Measurements from ENCODE around the gene PLPP4.

Gene PLPP4

DNA sequence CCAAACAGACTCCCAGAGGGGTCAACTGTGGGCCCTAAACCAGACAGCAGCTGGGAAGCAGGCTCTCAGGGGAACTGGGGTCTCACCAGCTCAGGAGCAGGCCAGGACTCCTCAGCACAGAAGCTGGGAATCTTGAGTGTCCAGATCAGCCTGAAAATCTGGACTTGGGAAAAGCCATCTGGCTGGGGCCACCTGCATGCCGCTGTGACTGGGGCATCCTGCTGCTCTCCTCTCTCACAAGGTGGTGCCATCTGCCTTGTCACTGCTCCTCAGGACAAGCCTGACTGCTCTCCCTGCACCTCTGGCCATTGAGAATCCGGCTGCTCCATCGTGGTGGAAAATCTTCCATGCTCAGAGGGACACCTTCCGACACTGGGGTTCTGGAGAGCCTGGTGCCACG lies 141.4 kb downstream of the PLPP4 start:
- no peak overlapping the region for H3K27ac ChIP-seq
- TF ChIP-seq, protein P1, sequence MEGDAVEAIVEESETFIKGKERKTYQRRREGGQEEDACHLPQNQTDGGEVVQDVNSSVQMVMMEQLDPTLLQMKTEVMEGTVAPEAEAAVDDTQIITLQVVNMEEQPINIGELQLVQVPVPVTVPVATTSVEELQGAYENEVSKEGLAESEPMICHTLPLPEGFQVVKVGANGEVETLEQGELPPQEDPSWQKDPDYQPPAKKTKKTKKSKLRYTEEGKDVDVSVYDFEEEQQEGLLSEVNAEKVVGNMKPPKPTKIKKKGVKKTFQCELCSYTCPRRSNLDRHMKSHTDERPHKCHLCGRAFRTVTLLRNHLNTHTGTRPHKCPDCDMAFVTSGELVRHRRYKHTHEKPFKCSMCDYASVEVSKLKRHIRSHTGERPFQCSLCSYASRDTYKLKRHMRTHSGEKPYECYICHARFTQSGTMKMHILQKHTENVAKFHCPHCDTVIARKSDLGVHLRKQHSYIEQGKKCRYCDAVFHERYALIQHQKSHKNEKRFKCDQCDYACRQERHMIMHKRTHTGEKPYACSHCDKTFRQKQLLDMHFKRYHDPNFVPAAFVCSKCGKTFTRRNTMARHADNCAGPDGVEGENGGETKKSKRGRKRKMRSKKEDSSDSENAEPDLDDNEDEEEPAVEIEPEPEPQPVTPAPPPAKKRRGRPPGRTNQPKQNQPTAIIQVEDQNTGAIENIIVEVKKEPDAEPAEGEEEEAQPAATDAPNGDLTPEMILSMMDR (IDR thresholded peaks at IDR 0.05; ENCODE audit: low read depth, low read length, missing control alignments) = no peak
- no peak for DNase-seq
- H3K27me3 ChIP-seq (replicated peaks) = no peaks in the 10 kb centered on the region
- no peaks in the 10 kb centered on the region for H3K36me3 ChIP-seq (replicated peaks)
- H3K4me3 ChIP-seq (ENCODE audit: low read depth, low read length) = no peak overlapping the region
- in situ Hi-C loops (cut with HindIII; ENCODE audit: low pct_ligation_motif_present, low sequenced_read_pairs) = no loop called here

DNA sequence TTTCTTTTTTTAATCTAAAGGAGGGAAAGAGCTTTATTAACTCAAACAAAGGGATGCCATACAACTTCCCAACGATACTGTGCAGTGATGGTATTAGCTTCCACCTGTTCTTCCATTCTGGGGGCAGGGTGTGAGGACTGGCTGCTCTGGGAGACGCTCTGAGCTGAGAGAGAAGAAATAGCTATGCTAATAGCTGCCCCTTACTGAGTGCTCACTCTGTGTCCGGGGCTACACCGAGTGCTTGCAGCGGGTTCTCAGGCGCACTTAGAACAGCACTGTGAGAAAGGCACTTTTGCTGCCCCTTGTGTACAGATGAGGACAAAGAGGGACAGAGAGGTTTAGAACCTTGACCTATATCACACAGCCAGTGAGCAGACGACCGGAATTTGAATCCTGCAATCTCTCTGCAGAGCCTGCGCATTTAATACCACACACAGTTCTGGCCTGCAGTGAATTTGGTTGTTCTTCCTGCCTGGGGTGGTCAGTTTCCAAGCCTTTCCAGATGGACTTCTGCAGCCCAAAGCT lies 142.2 kb downstream of the PLPP4 start:
- TF ChIP-seq, protein P1 (IDR thresholded peaks at IDR 0.05; ENCODE audit: low read depth, low read length, missing control alignments) = no peak
- in situ Hi-C loops (cut with HindIII; ENCODE audit: low pct_ligation_motif_present, low sequenced_read_pairs) = no loop called here
- no peak for DNase-seq
- H3K36me3 ChIP-seq (replicated peaks) = no peaks in the 10 kb centered on the region
- no peak overlapping the region for H3K4me3 ChIP-seq (ENCODE audit: low read depth, low read length)
- no peaks in the 10 kb centered on the region for H3K27me3 ChIP-seq (replicated peaks)
- no peak overlapping the region for H3K27ac ChIP-seq

DNA sequence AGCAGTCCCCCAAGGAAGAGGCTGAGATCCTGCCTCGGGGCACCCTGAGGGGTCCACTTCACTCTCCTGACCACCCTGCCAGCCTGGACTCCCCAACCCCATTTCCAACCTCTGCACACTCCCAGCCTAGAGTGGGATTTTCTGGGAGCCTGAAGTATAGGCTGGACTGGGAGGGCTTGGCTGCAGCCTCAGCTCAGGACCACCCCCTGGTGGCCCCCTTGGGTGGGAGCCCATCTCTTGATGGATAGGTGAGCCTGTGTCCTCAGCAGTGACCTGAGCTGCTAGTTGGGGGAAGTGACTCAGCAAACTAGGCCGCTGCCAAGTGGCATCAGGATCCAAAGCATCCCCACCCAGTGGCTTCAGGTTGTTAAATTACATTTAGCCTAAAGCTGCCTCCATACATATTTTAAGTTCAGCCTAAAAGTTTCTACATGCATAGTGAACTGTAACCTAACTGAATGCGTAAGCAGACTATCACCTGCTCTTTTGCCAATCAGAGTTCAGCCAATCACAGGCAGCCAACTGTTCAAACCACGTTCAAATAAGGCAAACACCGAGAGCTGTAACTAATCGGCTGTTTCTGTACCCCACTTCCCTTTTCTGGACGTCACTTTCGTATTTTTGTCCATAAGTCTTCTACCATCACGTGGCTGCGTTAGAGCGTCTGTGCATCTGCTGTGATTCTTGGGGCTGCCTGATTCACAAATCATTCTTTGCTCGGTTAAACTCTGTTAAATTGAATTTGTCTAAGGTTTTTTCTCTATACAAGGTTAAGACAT lies 144.0 kb downstream of the PLPP4 start:
- in situ Hi-C loops (cut with HindIII; ENCODE audit: low pct_ligation_motif_present, low sequenced_read_pairs) = no loop called here

DNA sequence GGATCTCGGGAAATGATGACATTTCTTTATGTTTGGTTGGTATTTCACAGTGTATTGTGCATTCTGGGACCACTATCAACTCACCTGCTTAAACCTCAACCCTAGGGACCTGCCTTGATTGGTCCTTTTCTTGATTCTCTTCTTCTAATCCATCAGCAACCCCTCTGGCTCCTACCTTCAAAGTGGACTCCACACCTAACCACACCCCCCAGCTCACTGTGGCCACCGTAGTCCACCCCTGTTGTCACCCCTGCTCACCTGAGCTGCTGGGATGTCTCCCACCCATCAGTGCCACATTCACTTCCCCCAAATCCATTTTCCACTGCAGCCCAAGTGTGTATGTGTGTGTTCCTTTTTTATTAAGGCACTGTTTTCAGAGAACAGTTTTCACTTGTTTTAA lies 145.0 kb downstream of the PLPP4 start:
- TF ChIP-seq, protein P1 (IDR thresholded peaks at IDR 0.05; ENCODE audit: low read depth, low read length, missing control alignments) = no peak
- Histone ChIP-seq H3K36me3 (replicated peaks) (no peaks in the 10 kb centered on the region), H3K4me3 (ENCODE audit: low read depth, low read length) (no peak overlapping the region), H3K27ac (no peak overlapping the region), H3K27me3 (replicated peaks) (no peaks in the 10 kb centered on the region)
- DNase-seq = no peak
- in situ Hi-C loops (cut with HindIII; ENCODE audit: low pct_ligation_motif_present, low sequenced_read_pairs) = no loop called here

More for the DNA sequence above, 144.0 kb downstream of the PLPP4 start:
- Histone ChIP-seq H3K27me3 (replicated peaks) (no peaks in the 10 kb centered on the region), H3K36me3 (replicated peaks) (no peaks in the 10 kb centered on the region), H3K4me3 (ENCODE audit: low read depth, low read length) (no peak overlapping the region), H3K27ac (no peak overlapping the region)
- TF ChIP-seq, protein P1 (IDR thresholded peaks at IDR 0.05; ENCODE audit: low read depth, low read length, missing control alignments) = peak; percentile 69
- DNase-seq = no peak

DNA sequence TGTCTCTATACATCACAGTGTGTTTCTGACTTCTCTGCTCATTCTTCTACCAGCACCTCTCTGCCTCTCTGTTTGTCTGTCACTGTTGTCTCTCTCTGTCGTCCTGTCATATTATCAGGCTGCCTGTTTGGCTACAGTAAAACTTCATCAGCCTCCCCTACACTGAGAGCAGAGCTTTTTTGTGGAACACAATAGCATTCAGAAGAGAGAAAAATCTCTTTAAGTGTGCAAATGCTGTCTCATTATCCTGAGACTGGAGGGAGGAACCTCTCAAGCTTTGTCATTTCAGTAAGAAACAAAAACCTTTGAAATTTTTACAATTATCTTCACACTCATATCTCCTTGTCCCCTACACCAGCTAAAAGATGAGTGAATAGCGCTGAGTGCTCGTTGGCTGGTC lies 148.4 kb downstream of the PLPP4 start:
- Histone ChIP-seq H3K36me3 (replicated peaks) (no peaks in the 10 kb centered on the region), H3K27ac (no peak overlapping the region), H3K4me3 (ENCODE audit: low read depth, low read length) (no peak overlapping the region), H3K27me3 (replicated peaks) (no peaks in the 10 kb centered on the region)
- TF ChIP-seq, protein P1 (IDR thresholded peaks at IDR 0.05; ENCODE audit: low read depth, low read length, missing control alignments) = no peak
- no peak for DNase-seq
- in situ Hi-C loops (cut with HindIII; ENCODE audit: low pct_ligation_motif_present, low sequenced_read_pairs) = no loop called here
